ENCODE measurements around the gene RYR1. TPM values are rescaled to one million over a fixed set of nuclear protein-coding genes. Genes with fewer than 3 reads are reported as not detected.

RYR1 gene
- polyA plus RNA-seq, 1 of the 3 experiments (the other 2 are of a cell fraction) = under 0.01 TPM

DNA sequence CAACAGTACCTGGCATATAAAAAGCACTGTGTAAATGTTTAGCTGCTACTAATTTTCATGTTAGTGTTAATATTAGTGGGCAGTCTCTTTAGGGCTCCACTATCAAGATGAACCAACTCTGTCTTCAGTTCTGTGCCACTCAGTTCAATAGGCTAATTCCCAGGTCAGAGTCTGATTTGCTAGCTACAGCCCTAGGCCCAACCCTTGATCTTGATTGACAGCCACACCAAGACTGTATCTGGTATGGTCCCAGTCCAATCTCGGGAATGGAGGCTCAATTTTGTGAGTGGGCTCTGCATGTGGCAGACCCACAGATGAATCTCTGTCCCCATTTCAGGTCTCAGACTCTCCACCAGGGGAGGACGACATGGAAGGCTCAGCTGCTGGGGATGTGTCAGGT, 138.2 kb downstream of the RYR1 start:
- no peak overlapping the region for H2AFZ ChIP-seq (ENCODE audit: low read depth)
- H3K36me3 ChIP-seq (replicated peaks in 1 of 2; ENCODE audit: control insufficient read depth in 1 of 2, insufficient read depth in 2 of 2, low read length in 1 of 2) = no peaks in the 10 kb centered on the region
- H3K9me3 ChIP-seq = no peaks in the 10 kb centered on the region
- ChIA-PET CTCF (interaction anchor here (1.1 kb wide), 1 partner anchor 25 kb away, joined by 3 read pairs; no protein-coding TSS in a partner anchor), POLR2A (no interaction called here)
- DNase-seq = no peak
- H3K27me3 ChIP-seq (ENCODE audit: insufficient read depth) = no peaks in the 10 kb centered on the region
- no peaks in the 10 kb centered on the region for H3K9me2 ChIP-seq
- no peaks in the 10 kb centered on the region for H3F3A ChIP-seq (replicated peaks; ENCODE audit: insufficient read depth)
- no peak overlapping the region for H3K4me2 ChIP-seq
- TF ChIP-seq, protein P1, sequence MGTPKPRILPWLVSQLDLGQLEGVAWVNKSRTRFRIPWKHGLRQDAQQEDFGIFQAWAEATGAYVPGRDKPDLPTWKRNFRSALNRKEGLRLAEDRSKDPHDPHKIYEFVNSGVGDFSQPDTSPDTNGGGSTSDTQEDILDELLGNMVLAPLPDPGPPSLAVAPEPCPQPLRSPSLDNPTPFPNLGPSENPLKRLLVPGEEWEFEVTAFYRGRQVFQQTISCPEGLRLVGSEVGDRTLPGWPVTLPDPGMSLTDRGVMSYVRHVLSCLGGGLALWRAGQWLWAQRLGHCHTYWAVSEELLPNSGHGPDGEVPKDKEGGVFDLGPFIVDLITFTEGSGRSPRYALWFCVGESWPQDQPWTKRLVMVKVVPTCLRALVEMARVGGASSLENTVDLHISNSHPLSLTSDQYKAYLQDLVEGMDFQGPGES (IDR thresholded peaks at IDR 0.05; ENCODE audit: low read depth, low read length) = no peak
- TF ChIP-seq YY1 (IDR thresholded peaks at IDR 0.05; ENCODE audit: low read depth) = no peak
- TF ChIP-seq, protein P2, sequence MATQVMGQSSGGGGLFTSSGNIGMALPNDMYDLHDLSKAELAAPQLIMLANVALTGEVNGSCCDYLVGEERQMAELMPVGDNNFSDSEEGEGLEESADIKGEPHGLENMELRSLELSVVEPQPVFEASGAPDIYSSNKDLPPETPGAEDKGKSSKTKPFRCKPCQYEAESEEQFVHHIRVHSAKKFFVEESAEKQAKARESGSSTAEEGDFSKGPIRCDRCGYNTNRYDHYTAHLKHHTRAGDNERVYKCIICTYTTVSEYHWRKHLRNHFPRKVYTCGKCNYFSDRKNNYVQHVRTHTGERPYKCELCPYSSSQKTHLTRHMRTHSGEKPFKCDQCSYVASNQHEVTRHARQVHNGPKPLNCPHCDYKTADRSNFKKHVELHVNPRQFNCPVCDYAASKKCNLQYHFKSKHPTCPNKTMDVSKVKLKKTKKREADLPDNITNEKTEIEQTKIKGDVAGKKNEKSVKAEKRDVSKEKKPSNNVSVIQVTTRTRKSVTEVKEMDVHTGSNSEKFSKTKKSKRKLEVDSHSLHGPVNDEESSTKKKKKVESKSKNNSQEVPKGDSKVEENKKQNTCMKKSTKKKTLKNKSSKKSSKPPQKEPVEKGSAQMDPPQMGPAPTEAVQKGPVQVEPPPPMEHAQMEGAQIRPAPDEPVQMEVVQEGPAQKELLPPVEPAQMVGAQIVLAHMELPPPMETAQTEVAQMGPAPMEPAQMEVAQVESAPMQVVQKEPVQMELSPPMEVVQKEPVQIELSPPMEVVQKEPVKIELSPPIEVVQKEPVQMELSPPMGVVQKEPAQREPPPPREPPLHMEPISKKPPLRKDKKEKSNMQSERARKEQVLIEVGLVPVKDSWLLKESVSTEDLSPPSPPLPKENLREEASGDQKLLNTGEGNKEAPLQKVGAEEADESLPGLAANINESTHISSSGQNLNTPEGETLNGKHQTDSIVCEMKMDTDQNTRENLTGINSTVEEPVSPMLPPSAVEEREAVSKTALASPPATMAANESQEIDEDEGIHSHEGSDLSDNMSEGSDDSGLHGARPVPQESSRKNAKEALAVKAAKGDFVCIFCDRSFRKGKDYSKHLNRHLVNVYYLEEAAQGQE (IDR thresholded peaks at IDR 0.05; ENCODE audit: low read depth, low read length) = no peak
- TF ChIP-seq, protein P3, sequence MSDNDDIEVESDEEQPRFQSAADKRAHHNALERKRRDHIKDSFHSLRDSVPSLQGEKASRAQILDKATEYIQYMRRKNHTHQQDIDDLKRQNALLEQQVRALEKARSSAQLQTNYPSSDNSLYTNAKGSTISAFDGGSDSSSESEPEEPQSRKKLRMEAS (IDR thresholded peaks at IDR 0.05; ENCODE audit: low read depth) = no peak
- TF ChIP-seq, protein P4, sequence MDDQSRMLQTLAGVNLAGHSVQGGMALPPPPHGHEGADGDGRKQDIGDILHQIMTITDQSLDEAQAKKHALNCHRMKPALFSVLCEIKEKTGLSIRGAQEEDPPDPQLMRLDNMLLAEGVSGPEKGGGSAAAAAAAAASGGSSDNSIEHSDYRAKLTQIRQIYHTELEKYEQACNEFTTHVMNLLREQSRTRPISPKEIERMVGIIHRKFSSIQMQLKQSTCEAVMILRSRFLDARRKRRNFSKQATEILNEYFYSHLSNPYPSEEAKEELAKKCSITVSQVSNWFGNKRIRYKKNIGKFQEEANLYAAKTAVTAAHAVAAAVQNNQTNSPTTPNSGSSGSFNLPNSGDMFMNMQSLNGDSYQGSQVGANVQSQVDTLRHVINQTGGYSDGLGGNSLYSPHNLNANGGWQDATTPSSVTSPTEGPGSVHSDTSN (IDR thresholded peaks at IDR 0.05) = 0 out of 2 replicates have a peak, but pooled peaks have one; percentile 7
- no peak for TF ChIP-seq EZH2phosphoT487 (IDR thresholded peaks at IDR 0.05; ENCODE audit: borderline replicate concordance, low read depth)
- no peak for TF ChIP-seq NFIC (IDR thresholded peaks at IDR 0.05; ENCODE audit: borderline replicate concordance)
- WGBS (ENCODE audit: low lambda C conversion rate) = 28% methylated on average over 2 of the region's 2 CpGs
- no peak overlapping the region for H3K27ac ChIP-seq (ENCODE audit: low read depth in 2 of 2, low read length in 1 of 2)
- H4K20me1 ChIP-seq (ENCODE audit: insufficient read depth) = no peaks in the 10 kb centered on the region
- no peak overlapping the region for H3K9ac ChIP-seq
- H3K4me1 ChIP-seq (ENCODE audit: control insufficient read depth in 1 of 2, insufficient read depth in 2 of 2, low read depth in 1 of 2, low read length in 1 of 2) = no peaks in the 10 kb centered on the region
- H3K4me3 ChIP-seq (ENCODE audit: low read depth in 2 of 2, low read length in 1 of 2) = no peak overlapping the region
- no peaks in the 10 kb centered on the region for H3K79me2 ChIP-seq (ENCODE audit: insufficient read depth)

DNA sequence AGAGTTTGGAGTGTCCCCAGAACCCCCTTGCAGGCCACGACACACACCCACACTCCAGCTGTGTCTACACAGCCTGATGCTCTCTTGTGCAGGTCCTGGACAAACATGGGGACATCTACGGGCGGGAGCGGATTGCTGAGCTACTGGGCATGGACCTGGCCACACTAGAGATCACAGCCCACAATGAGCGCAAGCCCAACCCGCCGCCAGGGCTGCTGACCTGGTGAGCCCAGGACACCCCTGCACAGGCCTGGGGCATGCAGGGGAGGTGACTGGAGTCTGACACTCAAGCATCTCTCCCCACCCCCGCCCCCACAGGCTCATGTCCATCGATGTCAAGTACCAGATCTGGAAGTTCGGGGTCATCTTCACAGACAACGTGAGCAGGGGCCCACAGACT, 144.3 kb downstream of the RYR1 start:
- no peak overlapping the region for H3K9ac ChIP-seq
- no peaks in the 10 kb centered on the region for H3K9me3 ChIP-seq
- ChIA-PET CTCF (no interaction called here), POLR2A (no interaction called here)
- H3K4me3 ChIP-seq (ENCODE audit: low read depth in 2 of 2, low read length in 1 of 2) = no peak overlapping the region
- 20% methylated on average over 2 of the region's 11 CpGs for WGBS (ENCODE audit: low lambda C conversion rate)
- H3K4me2 ChIP-seq = no peak overlapping the region
- H4K20me1 ChIP-seq (ENCODE audit: insufficient read depth) = no peaks in the 10 kb centered on the region
- no peaks in the 10 kb centered on the region for H3K79me2 ChIP-seq (ENCODE audit: insufficient read depth)
- no peaks in the 10 kb centered on the region for H3F3A ChIP-seq (replicated peaks; ENCODE audit: insufficient read depth)
- no peaks in the 10 kb centered on the region for H3K9me2 ChIP-seq
- H2AFZ ChIP-seq (ENCODE audit: low read depth) = no peak overlapping the region
- no peaks in the 10 kb centered on the region for H3K36me3 ChIP-seq (replicated peaks in 1 of 2; ENCODE audit: control insufficient read depth in 1 of 2, insufficient read depth in 2 of 2, low read length in 1 of 2)
- no peak overlapping the region for H3K27ac ChIP-seq (ENCODE audit: low read depth in 2 of 2, low read length in 1 of 2)
- peak; percentile 12 for DNase-seq
- H3K4me1 ChIP-seq (ENCODE audit: control insufficient read depth in 1 of 2, insufficient read depth in 2 of 2, low read depth in 1 of 2, low read length in 1 of 2) = no peaks in the 10 kb centered on the region
- no peaks in the 10 kb centered on the region for H3K27me3 ChIP-seq (ENCODE audit: insufficient read depth)
- TF ChIP-seq SIN3A (IDR thresholded peaks at IDR 0.05; ENCODE audit: borderline replicate concordance, low read depth, low read length) (no peak), FOXJ3 (CRISPR knock-in tag; IDR thresholded peaks at IDR 0.05) (no peak), SMC3 (IDR thresholded peaks at IDR 0.05; ENCODE audit: low read depth, low read length) (no peak), RXRA (IDR thresholded peaks at IDR 0.05; ENCODE audit: borderline replicate concordance, low read depth) (no peak), RAD21 (IDR thresholded peaks at IDR 0.05; ENCODE audit: low read length) (no peak), CHD2 (IDR thresholded peaks at IDR 0.05; ENCODE audit: low read length, partially characterized antibody) (no peak), EP300 (IDR thresholded peaks at IDR 0.05; ENCODE audit: borderline replicate concordance in 1 of 2, low read depth in 1 of 2, low read length in 1 of 2) (no peak), FOSL2 (IDR thresholded peaks at IDR 0.05; ENCODE audit: borderline replicate concordance, low read depth) (no peak), GABPA (IDR thresholded peaks at IDR 0.05; ENCODE audit: low read depth) (no peak)
- TF ChIP-seq, protein P5, sequence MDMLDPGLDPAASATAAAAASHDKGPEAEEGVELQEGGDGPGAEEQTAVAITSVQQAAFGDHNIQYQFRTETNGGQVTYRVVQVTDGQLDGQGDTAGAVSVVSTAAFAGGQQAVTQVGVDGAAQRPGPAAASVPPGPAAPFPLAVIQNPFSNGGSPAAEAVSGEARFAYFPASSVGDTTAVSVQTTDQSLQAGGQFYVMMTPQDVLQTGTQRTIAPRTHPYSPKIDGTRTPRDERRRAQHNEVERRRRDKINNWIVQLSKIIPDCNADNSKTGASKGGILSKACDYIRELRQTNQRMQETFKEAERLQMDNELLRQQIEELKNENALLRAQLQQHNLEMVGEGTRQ (IDR thresholded peaks at IDR 0.05; ENCODE audit: borderline replicate concordance, low read depth, low read length) = no peak
- TF ChIP-seq, protein P4 (IDR thresholded peaks at IDR 0.05) = no peak
- TF ChIP-seq, protein P6, sequence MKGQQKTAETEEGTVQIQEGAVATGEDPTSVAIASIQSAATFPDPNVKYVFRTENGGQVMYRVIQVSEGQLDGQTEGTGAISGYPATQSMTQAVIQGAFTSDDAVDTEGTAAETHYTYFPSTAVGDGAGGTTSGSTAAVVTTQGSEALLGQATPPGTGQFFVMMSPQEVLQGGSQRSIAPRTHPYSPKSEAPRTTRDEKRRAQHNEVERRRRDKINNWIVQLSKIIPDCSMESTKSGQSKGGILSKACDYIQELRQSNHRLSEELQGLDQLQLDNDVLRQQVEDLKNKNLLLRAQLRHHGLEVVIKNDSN (IDR thresholded peaks at IDR 0.05; ENCODE audit: borderline replicate concordance, low read depth) = no peak

Data from SK-N-SH (cell line).